ENCODE measurements around the gene BCCIP.

The BCCIP gene

GRCh38 chr10:125843603-125844329 lies 20.4 kb downstream of the BCCIP start:
- no peak for ATAC-seq
- TF ChIP-seq PATZ1 (CRISPR knock-in tag; IDR thresholded peaks at IDR 0.05; ENCODE audit: borderline replicate concordance) = no peak
- TF ChIP-seq ZNF8 (CRISPR knock-in tag; IDR thresholded peaks at IDR 0.05) = no peak
- TF ChIP-seq OSR1 (CRISPR knock-in tag; IDR thresholded peaks at IDR 0.05) = no peak
- TF ChIP-seq SNAI2 (CRISPR knock-in tag; IDR thresholded peaks at IDR 0.05) = no peak
- no peak for TF ChIP-seq CSDC2 (CRISPR knock-in tag; IDR thresholded peaks at IDR 0.05)
- TF ChIP-seq, protein P1, sequence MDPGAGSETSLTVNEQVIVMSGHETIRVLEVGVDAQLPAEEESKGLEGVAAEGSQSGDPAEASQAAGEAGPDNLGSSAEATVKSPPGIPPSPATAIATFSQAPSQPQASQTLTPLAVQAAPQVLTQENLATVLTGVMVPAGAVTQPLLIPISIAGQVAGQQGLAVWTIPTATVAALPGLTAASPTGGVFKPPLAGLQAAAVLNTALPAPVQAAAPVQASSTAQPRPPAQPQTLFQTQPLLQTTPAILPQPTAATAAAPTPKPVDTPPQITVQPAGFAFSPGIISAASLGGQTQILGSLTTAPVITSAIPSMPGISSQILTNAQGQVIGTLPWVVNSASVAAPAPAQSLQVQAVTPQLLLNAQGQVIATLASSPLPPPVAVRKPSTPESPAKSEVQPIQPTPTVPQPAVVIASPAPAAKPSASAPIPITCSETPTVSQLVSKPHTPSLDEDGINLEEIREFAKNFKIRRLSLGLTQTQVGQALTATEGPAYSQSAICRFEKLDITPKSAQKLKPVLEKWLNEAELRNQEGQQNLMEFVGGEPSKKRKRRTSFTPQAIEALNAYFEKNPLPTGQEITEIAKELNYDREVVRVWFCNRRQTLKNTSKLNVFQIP (CRISPR knock-in tag; IDR thresholded peaks at IDR 0.05; ENCODE audit: borderline replicate concordance, low read depth) = no peak
- no peak for TF ChIP-seq ZFP3 (CRISPR knock-in tag; IDR thresholded peaks at IDR 0.05)
- TF ChIP-seq, protein P2, sequence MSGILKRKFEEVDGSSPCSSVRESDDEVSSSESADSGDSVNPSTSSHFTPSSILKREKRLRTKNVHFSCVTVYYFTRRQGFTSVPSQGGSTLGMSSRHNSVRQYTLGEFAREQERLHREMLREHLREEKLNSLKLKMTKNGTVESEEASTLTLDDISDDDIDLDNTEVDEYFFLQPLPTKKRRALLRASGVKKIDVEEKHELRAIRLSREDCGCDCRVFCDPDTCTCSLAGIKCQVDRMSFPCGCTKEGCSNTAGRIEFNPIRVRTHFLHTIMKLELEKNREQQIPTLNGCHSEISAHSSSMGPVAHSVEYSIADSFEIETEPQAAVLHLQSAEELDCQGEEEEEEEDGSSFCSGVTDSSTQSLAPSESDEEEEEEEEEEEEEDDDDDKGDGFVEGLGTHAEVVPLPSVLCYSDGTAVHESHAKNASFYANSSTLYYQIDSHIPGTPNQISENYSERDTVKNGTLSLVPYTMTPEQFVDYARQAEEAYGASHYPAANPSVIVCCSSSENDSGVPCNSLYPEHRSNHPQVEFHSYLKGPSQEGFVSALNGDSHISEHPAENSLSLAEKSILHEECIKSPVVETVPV (CRISPR knock-in tag; IDR thresholded peaks at IDR 0.05) = no peak
- TF ChIP-seq TOX (CRISPR knock-in tag; IDR thresholded peaks at IDR 0.05; ENCODE audit: borderline replicate concordance) = no peak
- no peak for TF ChIP-seq GLIS3 (CRISPR knock-in tag; IDR thresholded peaks at IDR 0.05)
- no peak for TF ChIP-seq ZFP30 (CRISPR knock-in tag; IDR thresholded peaks at IDR 0.05)
- no peak for TF ChIP-seq ISL1 (CRISPR knock-in tag; IDR thresholded peaks at IDR 0.05)
- no peak for TF ChIP-seq ZNF70 (CRISPR knock-in tag; IDR thresholded peaks at IDR 0.05)
- no peak for TF ChIP-seq ZNF565 (CRISPR knock-in tag; conservative IDR thresholded peaks at IDR 0.05; ENCODE audit: low read depth)

DNA sequence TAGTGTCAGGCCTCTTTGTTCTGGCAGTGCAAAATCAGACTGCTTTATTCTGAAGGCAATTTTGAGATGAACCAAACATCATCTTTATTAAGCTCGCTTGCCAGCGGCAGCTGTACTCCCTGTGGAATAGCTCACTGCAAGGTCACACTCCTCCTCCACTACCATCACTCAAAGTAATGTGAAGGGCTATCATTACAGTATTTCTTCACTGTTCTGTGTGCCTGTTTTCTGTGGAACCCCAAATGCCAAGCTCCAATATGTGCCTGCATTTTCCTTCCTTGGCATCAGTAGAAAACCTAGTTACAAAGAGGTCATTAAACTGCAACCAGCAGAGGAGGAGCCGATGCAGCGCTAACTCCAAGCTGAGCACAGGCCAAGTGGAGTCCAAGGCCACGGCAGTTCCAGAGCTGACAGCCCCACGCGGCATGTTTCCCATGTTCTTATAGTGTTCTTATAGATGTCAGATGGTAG lies 21.4 kb downstream of the BCCIP start:
- TF ChIP-seq CREB5 (CRISPR knock-in tag; IDR thresholded peaks at IDR 0.05; ENCODE audit: low read depth) = no peak
- no peak for TF ChIP-seq PATZ1 (CRISPR knock-in tag; IDR thresholded peaks at IDR 0.05; ENCODE audit: borderline replicate concordance)
- no peak for TF ChIP-seq TSHZ2 (CRISPR knock-in tag; IDR thresholded peaks at IDR 0.05)
- no peak for TF ChIP-seq SNAI2 (CRISPR knock-in tag; IDR thresholded peaks at IDR 0.05)
- no peak for TF ChIP-seq BACH2 (CRISPR knock-in tag; IDR thresholded peaks at IDR 0.05; ENCODE audit: borderline replicate concordance)
- TF ChIP-seq OSR1 (CRISPR knock-in tag; IDR thresholded peaks at IDR 0.05) = no peak
- TF ChIP-seq GLIS3 (CRISPR knock-in tag; IDR thresholded peaks at IDR 0.05) = no peak
- no peak for TF ChIP-seq ZNF70 (CRISPR knock-in tag; IDR thresholded peaks at IDR 0.05)
- TF ChIP-seq, protein P2 (CRISPR knock-in tag; IDR thresholded peaks at IDR 0.05) = no peak
- TF ChIP-seq ZNF565 (CRISPR knock-in tag; conservative IDR thresholded peaks at IDR 0.05; ENCODE audit: low read depth) = no peak
- TF ChIP-seq ZNF8 (CRISPR knock-in tag; IDR thresholded peaks at IDR 0.05) = no peak
- TF ChIP-seq, protein P1 (CRISPR knock-in tag; IDR thresholded peaks at IDR 0.05; ENCODE audit: borderline replicate concordance, low read depth) = no peak
- TF ChIP-seq ARNTL (CRISPR knock-in tag; IDR thresholded peaks at IDR 0.05; ENCODE audit: borderline replicate concordance, low read depth) = no peak
- no peak for TF ChIP-seq ISL1 (CRISPR knock-in tag; IDR thresholded peaks at IDR 0.05)
- TF ChIP-seq TCF4 (CRISPR knock-in tag; IDR thresholded peaks at IDR 0.05; ENCODE audit: borderline replicate concordance) = no peak
- TF ChIP-seq PPARA (CRISPR knock-in tag; IDR thresholded peaks at IDR 0.05; ENCODE audit: borderline replicate concordance) = no peak
- TF ChIP-seq RARB (CRISPR knock-in tag; IDR thresholded peaks at IDR 0.05) = no peak
- no peak for TF ChIP-seq ZFP30 (CRISPR knock-in tag; IDR thresholded peaks at IDR 0.05)
- TF ChIP-seq ZFP3 (CRISPR knock-in tag; IDR thresholded peaks at IDR 0.05) = no peak
- no peak for ATAC-seq

Data from SK-N-SH treated with all-trans-retinoic acid at 6 μM for 48 hours (cell line).